HCT116 (cell line): Measurements from ENCODE around the gene SLC2A13. TPM values are rescaled to one million over a fixed set of nuclear protein-coding genes. Genes with fewer than 3 reads are reported as not detected.

ENCODE experiments used
- ATAC-seq: fragments of 200-7000 bp; cut with Tn5 transposase; 2 replicates; pipeline ENCODE4 v1.9.1; 2020; ENCODE audit warnings: mild to moderate bottlenecking, moderate library complexity
- BruUV-seq: library from RNA; stranded (reverse); fragments of 400-500 nt; replicated peaks from 2 replicates; lab custom pipeline; 2021; lab: Mats Ljungman, UMichigan
- CTCF ChIA-PET: fragments of 300-600 bp; sonication (Branson Sonifier 250); formaldehyde crosslinking; loops from one replicate; lab custom pipeline; 2021; ENCODE audit warnings: antibody characterized with exemption; lab: Charles Lee
- POLR2A ChIA-PET: fragments of 300-600, 350-600 bp; sonication (Branson Sonifier 250); formaldehyde crosslinking; loops from one replicate; lab custom pipeline; 2021; ENCODE audit warnings: antibody characterized with exemption; lab: Charles Lee
- RAD21 ChIA-PET, 2 experiments: fragments of 300-600 bp; sonication (Branson Sonifier 250); formaldehyde crosslinking; loops; one replicate each; lab custom pipeline; 2023; ENCODE audit warnings: low total read pairs in 2 of 2; ENCODE audit not compliant: uncharacterized antibody in 2 of 2, unreplicated experiment in 2 of 2, low non-redundant PET in 1 of 2; lab: Charles Lee
- DNase-seq: peaks from one replicate; pipeline ENCODE4 v3.0.0-alpha.2; 2010; ENCODE audit warnings: low read depth, low spot score
- H2AFZ ChIP-seq: fragments of 200-600 bp; shearing (Covaris generic), sonication (generic); 2 replicates; pipeline ENCODE4 v1.6.1; 2017; ENCODE audit warnings: low read depth, mixed run types, mixed read lengths, antibody characterized with exemption, low read length; ENCODE audit not compliant: poor library complexity, severe bottlenecking
- H3K27ac ChIP-seq: 2 replicates; pipeline ENCODE4 v1.5.1; 2012; ENCODE audit warnings: low read depth, low read length
- H3K27me3 ChIP-seq: fragments of 200-600 bp; sonication (generic); 2 replicates; pipeline ENCODE4 v1.6.1; 2016; ENCODE audit warnings: mixed run types, low read length, mixed read lengths; ENCODE audit not compliant: insufficient read depth
- H3K36me3 ChIP-seq, 2 experiments: fragments of 200-500 bp in 1 of 2; fragments of 200-600 bp in 1 of 2; sonication (Bioruptor generic) in 1 of 2; sonication (generic) in 1 of 2; 2 replicates each; pipeline versions ENCODE4 v1.5.1 to v1.6.1; 2014 to 2016; ENCODE audit warnings: low read length in 2 of 2, inconsistent platforms in 1 of 2, mixed read lengths in 1 of 2, mixed run types in 1 of 2; ENCODE audit not compliant: insufficient read depth in 2 of 2, control insufficient read depth in 1 of 2
- H3K4me1 ChIP-seq, 2 experiments: fragments of 200-600 bp in 1 of 2; sonication (generic) in 1 of 2; 2 replicates each; pipeline versions ENCODE4 v1.5.1 to v1.6.1; 2012 to 2017; ENCODE audit warnings: low read length in 2 of 2, inconsistent platforms in 1 of 2, mild to moderate bottlenecking in 1 of 2, mixed read lengths in 1 of 2, mixed run types in 1 of 2, moderate library complexity in 1 of 2; ENCODE audit not compliant: insufficient read depth in 2 of 2, control insufficient read depth in 1 of 2
- H3K4me2 ChIP-seq: fragments of 200-600 bp; sonication (generic); 2 replicates; pipeline ENCODE4 v1.6.1; 2017; ENCODE audit warnings: mixed run types, low read length, mixed read lengths
- H3K4me3 ChIP-seq, 2 experiments: fragments of 200-600 bp in 1 of 2; sonication (generic) in 1 of 2; replicated peaks in 1 of 2; 2 replicates each; pipeline ENCODE4 v1.5.1; 2011 to 2016; ENCODE audit warnings: low read length in 2 of 2, control low read depth in 1 of 2, low read depth in 1 of 2, mild to moderate bottlenecking in 1 of 2, mixed read lengths in 1 of 2, mixed run types in 1 of 2
- H3K79me2 ChIP-seq: fragments of 200-600 bp; sonication (generic); 2 replicates; pipeline ENCODE4 v1.6.1; 2017; ENCODE audit warnings: mild to moderate bottlenecking, mixed run types, low read length, moderate library complexity, mixed read lengths; ENCODE audit not compliant: insufficient read depth
- H3K9ac ChIP-seq: fragments of 200-600 bp; sonication (generic); 2 replicates; pipeline ENCODE4 v1.6.1; 2016; ENCODE audit warnings: low read length, mixed read lengths
- H3K9me2 ChIP-seq: fragments of 200-600 bp; sonication (generic), shearing (Covaris generic); 2 replicates; pipeline ENCODE4 v1.6.1; 2017; ENCODE audit warnings: mixed run types, mild to moderate bottlenecking, moderate library complexity; ENCODE audit not compliant: insufficient read depth
- H3K9me3 ChIP-seq, 2 experiments: fragments of 200-500 bp in 1 of 2; fragments of 200-600 bp in 1 of 2; sonication (Bioruptor generic) in 1 of 2; sonication (generic) in 1 of 2; 2 replicates each; pipeline ENCODE4 v1.6.1; 2014 to 2017; ENCODE audit warnings: low read length in 2 of 2, mixed read lengths in 2 of 2, inconsistent platforms in 1 of 2, low read depth in 1 of 2, mild to moderate bottlenecking in 1 of 2, mixed run types in 1 of 2, moderate library complexity in 1 of 2; ENCODE audit not compliant: control insufficient read depth in 1 of 2, insufficient read depth in 1 of 2
- H4K20me1 ChIP-seq: fragments of 200-600 bp; sonication (generic), shearing (Covaris generic); 2 replicates; pipeline ENCODE4 v1.6.1; 2017; ENCODE audit warnings: mixed run types, mild to moderate bottlenecking, moderate library complexity; ENCODE audit not compliant: insufficient read depth
- ATF3 ChIP-seq: IDR thresholded peaks from 2 replicates; pipeline ENCODE4 v1.6.1; 2012
- CBX3 ChIP-seq: IDR thresholded peaks from 2 replicates; pipeline ENCODE4 v1.6.1; 2012; ENCODE audit warnings: low read depth
- CEBPB ChIP-seq: IDR thresholded peaks from 2 replicates; pipeline ENCODE4 v1.6.1; 2012; ENCODE audit warnings: low read depth
- CTCF ChIP-seq, 3 experiments: fragments of 200-600 bp in 1 of 3; sonication (generic) in 1 of 3; IDR thresholded peaks in 2 of 3; conservative IDR thresholded peaks in 1 of 3; 2 replicates each; pipeline ENCODE4 v1.5.1; 2012 to 2017; ENCODE audit warnings: low read depth in 2 of 3, low read length in 2 of 3, antibody characterized with exemption in 1 of 3, borderline replicate concordance in 1 of 3, control low read depth in 1 of 3, mild to moderate bottlenecking in 1 of 3, mixed read lengths in 1 of 3, mixed run types in 1 of 3, moderate library complexity in 1 of 3; ENCODE audit not compliant: insufficient read depth in 1 of 3
- EGR1 ChIP-seq: IDR thresholded peaks from 2 replicates; pipeline ENCODE4 v1.6.1; 2012; ENCODE audit warnings: low read depth
- ELF1 ChIP-seq: IDR thresholded peaks from 2 replicates; pipeline ENCODE4 v1.6.1; 2012; ENCODE audit warnings: low read depth, borderline replicate concordance
- EZH2 ChIP-seq: fragments of 200-600 bp; sonication (generic); IDR thresholded peaks from 2 replicates; pipeline ENCODE4 v1.6.1; 2017; ENCODE audit warnings: antibody characterized with exemption, mixed run types
- EZH2phosphoT487 ChIP-seq: fragments of 200-600 bp; IDR thresholded peaks from 2 replicates; pipeline ENCODE4 v1.6.1; 2018; ENCODE audit warnings: antibody characterized with exemption, borderline replicate concordance
- FOSL1 ChIP-seq: IDR thresholded peaks from 2 replicates; pipeline ENCODE4 v1.6.1; 2012; ENCODE audit warnings: low read depth
- MAX ChIP-seq: IDR thresholded peaks from 2 replicates; pipeline ENCODE4 v1.6.1; 2012
- POLR2A ChIP-seq: IDR thresholded peaks from 2 replicates; pipeline ENCODE4 v1.7.0; 2011; ENCODE audit warnings: borderline replicate concordance; ENCODE audit not compliant: insufficient read depth, insufficient read length; ENCODE audit errors: extremely low read depth
- POLR2AphosphoS5 ChIP-seq: IDR thresholded peaks from 2 replicates; pipeline ENCODE4 v1.6.1; 2011; ENCODE audit warnings: mild to moderate bottlenecking, low read depth, low read length, moderate library complexity
- RAD21 ChIP-seq: IDR thresholded peaks from 2 replicates; pipeline ENCODE4 v1.6.1; 2012; ENCODE audit warnings: low read depth, mild to moderate bottlenecking
- SIN3A ChIP-seq: IDR thresholded peaks from 2 replicates; pipeline ENCODE4 v1.6.1; 2012; ENCODE audit warnings: low read depth
- SRF ChIP-seq: IDR thresholded peaks from 2 replicates; pipeline ENCODE4 v1.6.1; 2012; ENCODE audit warnings: low read depth
- YY1 ChIP-seq: IDR thresholded peaks from 2 replicates; pipeline ENCODE4 v1.6.1; 2011; ENCODE audit warnings: low read length, low read depth, moderate library complexity, mild to moderate bottlenecking; ENCODE audit not compliant: insufficient replicate concordance; ENCODE audit errors: extremely low read depth
- ZNF274 ChIP-seq: fragments of 200-500 bp; sonication (Bioruptor generic); IDR thresholded peaks from 2 replicates; pipeline ENCODE4 v1.6.1; 2014; ENCODE audit warnings: mild to moderate bottlenecking, low read depth, low read length, inconsistent platforms
- intact Hi-C: fragments of 100-400 bp; cut with micrococcal nuclease; formaldehyde crosslinking; loops from 2 replicates; pipeline ENCODE4 v1.10.0; 2022
- total RNA-seq: library from RNA; stranded (reverse); gene quantifications from one replicate; pipeline ENCODE4 v1.2.1, GENCODE V29; 2021; ENCODE audit not compliant: unreplicated experiment

Gene SLC2A13
- total RNA-seq, 1 experiment from 2014 or later: 6.8 TPM

GRCh38 chr12:39872425-39872824 lies 233.5 kb downstream of the SLC2A13 start:
- H2AFZ ChIP-seq: no peak overlapping the region
- CTCF ChIA-PET: no interaction called here
- no peaks in the 10 kb centered on the region for H3K27me3 ChIP-seq
- intact Hi-C loops: no loop called here
- H3K27ac ChIP-seq: no peak overlapping the region
- BruUV-seq: no TSS peak
- no peak overlapping the region for H3K4me3 ChIP-seq
- H3K9ac ChIP-seq: no peak overlapping the region
- H4K20me1 ChIP-seq: no peaks in the 10 kb centered on the region
- no peaks in the 10 kb centered on the region for H3K36me3 ChIP-seq
- H3K4me1 ChIP-seq: no peaks in the 10 kb centered on the region
- no peak for ATAC-seq
- H3K79me2 ChIP-seq: no peaks in the 10 kb centered on the region
- RAD21 ChIA-PET: no interaction called here
- no peaks in the 10 kb centered on the region for H3K9me2 ChIP-seq
- POLR2A ChIA-PET: no interaction called here
- DNase-seq: no peak
- no peak overlapping the region for H3K4me2 ChIP-seq
- TF ChIP-seq EZH2phosphoT487 (no peak), CTCF (IDR thresholded peaks at IDR 0.05 in 2 of 3, conservative IDR thresholded peaks at IDR 0.05 in 1 of 3; ENCODE audit: borderline replicate concordance in 1 of 3, insufficient read depth in 1 of 3, low read depth in 2 of 3, low read length in 2 of 3) (no peak), ELF1 (no peak), EGR1 (no peak), YY1 (no peak)
- no peaks in the 10 kb centered on the region for H3K9me3 ChIP-seq

- intact Hi-C loops: no loop called here
- CTCF ChIA-PET: no interaction called here
Observed at GRCh38 chr12:39868328-39868725, 237.6 kb downstream of the SLC2A13 start.

More at GRCh38 chr12:39868328-39868725, 237.6 kb downstream of the SLC2A13 start:
- Histone ChIP-seq H3K4me1 (no peaks in the 10 kb centered on the region), H3K4me2 (no peak overlapping the region), H3K9me2 (no peaks in the 10 kb centered on the region), H3K9me3 (no peaks in the 10 kb centered on the region), H4K20me1 (no peaks in the 10 kb centered on the region), H3K36me3 (no peaks in the 10 kb centered on the region), H3K79me2 (no peaks in the 10 kb centered on the region), H3K4me3 (no peak overlapping the region), H3K27ac (no peak overlapping the region), H3K9ac (no peak overlapping the region), H3K27me3 (no peaks in the 10 kb centered on the region), H2AFZ (no peak overlapping the region)
- ATAC-seq (no peak), DNase-seq (no peak)
- BruUV-seq: no TSS peak
- ChIA-PET POLR2A (no interaction called here), RAD21 (no interaction called here)
- no peak for TF ChIP-seq ZNF274
- no peak for TF ChIP-seq SRF
- TF ChIP-seq CEBPB: no peak
- TF ChIP-seq EZH2phosphoT487: no peak
- no peak for TF ChIP-seq RAD21
- TF ChIP-seq EGR1: no peak
- TF ChIP-seq SIN3A: no peak
- no peak for TF ChIP-seq MAX
- no peak for TF ChIP-seq EZH2
- no peak for TF ChIP-seq CBX3
- no peak for TF ChIP-seq ELF1
- no peak for TF ChIP-seq POLR2AphosphoS5
- no peak for TF ChIP-seq FOSL1
- TF ChIP-seq ATF3: no peak
- no peak for TF ChIP-seq POLR2A
